ENCODE measurements around the gene ANKRD33.

The ANKRD33 gene

GRCh38 chr12:51860986-51861385, 26.9 kb upstream of the ANKRD33 start:
- no peak for DNase-seq (ENCODE audit: low read depth in 2 of 2)

GRCh38 chr12:51862947-51863346, 25.0 kb upstream of the ANKRD33 start:
- no peak for DNase-seq (ENCODE audit: low read depth in 2 of 2)

- no peak for DNase-seq (ENCODE audit: low read depth in 2 of 2)
Measured at GRCh38 chr12:51863363-51863932, 24.5 kb upstream of the ANKRD33 start.

- DNase-seq (ENCODE audit: low read depth in 2 of 2), result no peak
Measured at GRCh38 chr12:51863933-51864832, 23.7 kb upstream of the ANKRD33 start.

- no peak for DNase-seq (ENCODE audit: low read depth in 2 of 2)
Measured at GRCh38 chr12:51864833-51865670, 22.9 kb upstream of the ANKRD33 start.

GRCh38 chr12:51865757-51866270, 22.1 kb upstream of the ANKRD33 start:
- DNase-seq (ENCODE audit: low read depth in 2 of 2), result no peak

GRCh38 chr12:51866324-51866723, 21.6 kb upstream of the ANKRD33 start:
- no peak for DNase-seq (ENCODE audit: low read depth in 2 of 2)

GRCh38 chr12:51866762-51867161, 21.1 kb upstream of the ANKRD33 start:
- DNase-seq (ENCODE audit: low read depth in 2 of 2), result no peak

GRCh38 chr12:51867371-51867770, 20.5 kb upstream of the ANKRD33 start:
- no peak for DNase-seq (ENCODE audit: low read depth in 2 of 2)

GRCh38 chr12:51867796-51868428, 20.0 kb upstream of the ANKRD33 start:
- DNase-seq (ENCODE audit: low read depth in 2 of 2), result no peak

GRCh38 chr12:51868821-51869495, 18.9 kb upstream of the ANKRD33 start:
- no peak for DNase-seq (ENCODE audit: low read depth in 2 of 2)

- DNase-seq (ENCODE audit: low read depth in 2 of 2), result no peak
Measured at GRCh38 chr12:51869496-51869865, 18.4 kb upstream of the ANKRD33 start.

GRCh38 chr12:51869931-51870330, 18.0 kb upstream of the ANKRD33 start:
- DNase-seq (ENCODE audit: low read depth in 2 of 2), result no peak

- no peak for DNase-seq (ENCODE audit: low read depth in 2 of 2)
Measured at GRCh38 chr12:51870504-51870903, 17.4 kb upstream of the ANKRD33 start.

- DNase-seq (ENCODE audit: low read depth in 2 of 2), result no peak
Measured at GRCh38 chr12:51871126-51871525, 16.8 kb upstream of the ANKRD33 start.

GRCh38 chr12:51871918-51872688, 15.8 kb upstream of the ANKRD33 start:
- DNase-seq (ENCODE audit: low read depth in 2 of 2), result no peak

- DNase-seq (ENCODE audit: low read depth in 2 of 2), result no peak
Measured at GRCh38 chr12:51872689-51872981, 15.3 kb upstream of the ANKRD33 start.

- no peak for DNase-seq (ENCODE audit: low read depth in 2 of 2)
Measured at GRCh38 chr12:51873251-51873994, 14.5 kb upstream of the ANKRD33 start.

- no peak for DNase-seq (ENCODE audit: low read depth in 2 of 2)
Measured at GRCh38 chr12:51874000-51874399, 13.9 kb upstream of the ANKRD33 start.

GRCh38 chr12:51874486-51874885, 13.4 kb upstream of the ANKRD33 start:
- DNase-seq (ENCODE audit: low read depth in 2 of 2), result no peak

Data from stimulated activated CD8-positive, alpha-beta memory T cell treated with anti-CD3 and anti-CD28 coated beads, Interleukin-7, amount 100 ng/mL, for 1 hour (primary cell).